ENCODE measurements around the gene ARHGAP19. TPM values are rescaled to one million over a fixed set of nuclear protein-coding genes. Genes with fewer than 3 reads are reported as not detected.

ARHGAP19 gene
- total and polyA plus RNA-seq, 2 of the 8 experiments (the other 6 are each of a cell fraction or from before 2014, with no cell fraction given), result 13.3 to 32.1 TPM

- TF ChIP-seq ATF3 (IDR thresholded peaks at IDR 0.05; ENCODE audit: insufficient read depth, low read depth, low read length) (no peak), RXRA (IDR thresholded peaks at IDR 0.05; ENCODE audit: insufficient read depth, low read depth, low read length) (no peak), POU5F1 (IDR thresholded peaks at IDR 0.05; ENCODE audit: low read depth, low read length) (no peak), CREB1 (IDR thresholded peaks at IDR 0.05) (no peak), EP300 (IDR thresholded peaks at IDR 0.05; ENCODE audit: borderline replicate concordance in 1 of 2, low read depth in 2 of 2, low read length in 2 of 2) (no peak)
Observed at GRCh38 chr10:97261656-97262055, 30.8 kb downstream of the ARHGAP19 start (continued).
